Measurements from ENCODE around the gene S100A8. TPM values are rescaled to one million over a fixed set of nuclear protein-coding genes. Genes with fewer than 3 reads are reported as not detected.

S100A8 gene
- total RNA-seq, 1 experiment from 2014 or later = not detected

GRCh38 chr1:153431002-153431401, 40.1 kb upstream of the S100A8 start:
- H3K9me3 ChIP-seq (ENCODE audit: control insufficient read depth, insufficient read depth, low read depth, low read length) = no peaks in the 10 kb centered on the region
- ATAC-seq = no peak
- ChIA-PET CTCF (no interaction called here), POLR2A (no interaction called here)
- no TSS peak for BruUV-seq (replicated peaks)
- H3K27me3 ChIP-seq (ENCODE audit: control insufficient read depth, insufficient read depth, low read length) = no peaks in the 10 kb centered on the region; the same call in 1 of the 2 replicates
- DNase-seq (ENCODE audit: low read depth, low spot score) = no peak
- TF ChIP-seq TCF7L2 (IDR thresholded peaks at IDR 0.05; ENCODE audit: low read depth, low read length) = no peak
- no peak for TF ChIP-seq POLR2AphosphoS5 (IDR thresholded peaks at IDR 0.05; ENCODE audit: low read depth, low read length)
- TF ChIP-seq CTCF (IDR thresholded peaks at IDR 0.05) = no peak
- no peak for TF ChIP-seq REST (IDR thresholded peaks at IDR 0.05; ENCODE audit: insufficient read depth in 1 of 2, low read depth in 2 of 2, low read length in 1 of 2)
- no peak for TF ChIP-seq SIN3A (IDR thresholded peaks at IDR 0.05; ENCODE audit: borderline replicate concordance, insufficient read depth, low read depth, low read length)
- H3K4me3 ChIP-seq (ENCODE audit: low read depth in 2 of 2, low read length in 2 of 2) = no peak overlapping the region
- no peaks in the 10 kb centered on the region for H3K4me1 ChIP-seq (ENCODE audit: control insufficient read depth, insufficient read depth, low read length)
- intact Hi-C loops (cut with micrococcal nuclease; ENCODE audit: unreplicated experiment) (no loop called here), in situ Hi-C loops (cut with HindIII; ENCODE audit: low pct_unique_long_range_greater_than_20kb, low sequenced_read_pairs) (no loop called here)
- no peak overlapping the region for H3K27ac ChIP-seq (ENCODE audit: low read length)
- H3K36me3 ChIP-seq (ENCODE audit: control insufficient read depth, insufficient read depth, low read length) = no peaks in the 10 kb centered on the region

- ChIA-PET CTCF (no interaction called here), POLR2A (no interaction called here)
- ATAC-seq (no peak), DNase-seq (ENCODE audit: low read depth, low spot score) (no peak)
- TF ChIP-seq SIN3A (IDR thresholded peaks at IDR 0.05; ENCODE audit: borderline replicate concordance, insufficient read depth, low read depth, low read length) = no peak
- TF ChIP-seq REST (IDR thresholded peaks at IDR 0.05; ENCODE audit: insufficient read depth in 1 of 2, low read depth in 2 of 2, low read length in 1 of 2) = no peak
- TF ChIP-seq POLR2AphosphoS5 (IDR thresholded peaks at IDR 0.05; ENCODE audit: low read depth, low read length) = no peak
- no peak for TF ChIP-seq CTCF (IDR thresholded peaks at IDR 0.05)
- TF ChIP-seq TCF7L2 (IDR thresholded peaks at IDR 0.05; ENCODE audit: low read depth, low read length) = no peak
- intact Hi-C loops (cut with micrococcal nuclease; ENCODE audit: unreplicated experiment) = no loop called here
- no TSS peak for BruUV-seq (replicated peaks)
- no peak overlapping the region for H3K27ac ChIP-seq (ENCODE audit: low read length)
- in situ Hi-C loops (cut with HindIII; ENCODE audit: low pct_unique_long_range_greater_than_20kb, low sequenced_read_pairs) = no loop called here
- no peaks in the 10 kb centered on the region for H3K9me3 ChIP-seq (ENCODE audit: control insufficient read depth, insufficient read depth, low read depth, low read length)
- no peaks in the 10 kb centered on the region; the same call in none of the 2 replicates for H3K27me3 ChIP-seq (ENCODE audit: control insufficient read depth, insufficient read depth, low read length)
- no peaks in the 10 kb centered on the region for H3K4me1 ChIP-seq (ENCODE audit: control insufficient read depth, insufficient read depth, low read length)
- no peak overlapping the region for H3K4me3 ChIP-seq (ENCODE audit: low read depth in 2 of 2, low read length in 2 of 2)
- no peaks in the 10 kb centered on the region for H3K36me3 ChIP-seq (ENCODE audit: control insufficient read depth, insufficient read depth, low read length)
Measured at GRCh38 chr1:153430561-153430960, 39.7 kb upstream of the S100A8 start.
